NCI-H345 (cell line): ENCODE data around the gene MORF4L1.
"Not testable (repeated sequence)": the region's sequence is repeated elsewhere in the genome, so short reads cannot be mapped to it uniquely, and the experiment has no call there.

Source experiments
- DNase-seq: peaks from one replicate; lab custom pipeline; 2025; lab: John Stamatoyannopoulos, UW

Gene MORF4L1

GRCh38 chr15:78872155-78872971 is at the start of gene MORF4L1:
TSS of gene MORF4L1 (plus strand) at chr15:78872890. CDS start at chr15:78873018, 128 bp downstream.
- peak; percentile 92 for DNase-seq

GRCh38 chr15:78828920-78829319 is 43.8 kb upstream of the MORF4L1 start:
- DNase-seq = no peak

- no peak for DNase-seq
Measured at GRCh38 chr15:78830514-78831228, 42.0 kb upstream of the MORF4L1 start.

- DNase-seq = no peak
Measured at GRCh38 chr15:78831229-78832207, 41.2 kb upstream of the MORF4L1 start.

GRCh38 chr15:78836333-78836732 is 36.4 kb upstream of the MORF4L1 start:
- DNase-seq = no peak

GRCh38 chr15:78837131-78837530 is 35.6 kb upstream of the MORF4L1 start:
- DNase-seq = no peak

GRCh38 chr15:78837543-78837942 is 35.1 kb upstream of the MORF4L1 start:
- no peak for DNase-seq

- no peak for DNase-seq
Measured at GRCh38 chr15:78838489-78838888, 34.2 kb upstream of the MORF4L1 start.

GRCh38 chr15:78839151-78839550 is 33.5 kb upstream of the MORF4L1 start:
- DNase-seq = not testable (repeated sequence)

- DNase-seq = no peak
Measured at GRCh38 chr15:78840661-78841375, 31.9 kb upstream of the MORF4L1 start.

GRCh38 chr15:78841376-78841706 is 31.3 kb upstream of the MORF4L1 start:
- no peak for DNase-seq

GRCh38 chr15:78841891-78842290 is 30.8 kb upstream of the MORF4L1 start:
- DNase-seq = no peak

- DNase-seq = no peak
Measured at GRCh38 chr15:78842519-78842918, 30.2 kb upstream of the MORF4L1 start.

- not testable (repeated sequence) for DNase-seq
Measured at GRCh38 chr15:78846906-78847305, 25.8 kb upstream of the MORF4L1 start.

- not testable (repeated sequence) for DNase-seq
Measured at GRCh38 chr15:78847387-78847906, 25.2 kb upstream of the MORF4L1 start.

- DNase-seq = no peak
Measured at GRCh38 chr15:78850352-78850751, 22.3 kb upstream of the MORF4L1 start.

GRCh38 chr15:78850941-78851755 is 21.5 kb upstream of the MORF4L1 start:
- no peak for DNase-seq

- no peak for DNase-seq
Measured at GRCh38 chr15:78853500-78853899, 19.2 kb upstream of the MORF4L1 start.

GRCh38 chr15:78854833-78855372 is 17.8 kb upstream of the MORF4L1 start:
- DNase-seq = no peak

- DNase-seq = no peak
Measured at GRCh38 chr15:78855746-78856145, 16.9 kb upstream of the MORF4L1 start.
